Measurements from ENCODE around the gene ANKRD10.

DNA sequence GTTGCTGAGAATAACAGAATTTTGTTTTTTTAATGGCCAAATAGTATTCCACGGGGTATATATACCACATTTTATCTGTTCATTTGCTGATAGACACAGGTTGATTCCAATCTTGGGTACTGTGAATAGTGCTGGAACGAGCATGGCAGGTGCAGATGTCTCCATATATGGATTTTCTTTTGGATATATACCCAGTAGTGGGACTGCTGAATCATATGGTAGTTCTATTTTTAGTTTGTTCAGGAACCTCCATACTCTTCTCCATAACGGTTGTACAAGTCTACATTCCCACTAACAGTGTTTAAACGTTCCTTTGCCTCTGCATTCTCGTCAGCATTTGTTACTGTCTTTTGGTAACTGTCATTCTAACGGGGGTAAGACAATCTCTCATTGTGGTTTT is 17.3 kb downstream of the ANKRD10 start:
- TF ChIP-seq, protein P1, sequence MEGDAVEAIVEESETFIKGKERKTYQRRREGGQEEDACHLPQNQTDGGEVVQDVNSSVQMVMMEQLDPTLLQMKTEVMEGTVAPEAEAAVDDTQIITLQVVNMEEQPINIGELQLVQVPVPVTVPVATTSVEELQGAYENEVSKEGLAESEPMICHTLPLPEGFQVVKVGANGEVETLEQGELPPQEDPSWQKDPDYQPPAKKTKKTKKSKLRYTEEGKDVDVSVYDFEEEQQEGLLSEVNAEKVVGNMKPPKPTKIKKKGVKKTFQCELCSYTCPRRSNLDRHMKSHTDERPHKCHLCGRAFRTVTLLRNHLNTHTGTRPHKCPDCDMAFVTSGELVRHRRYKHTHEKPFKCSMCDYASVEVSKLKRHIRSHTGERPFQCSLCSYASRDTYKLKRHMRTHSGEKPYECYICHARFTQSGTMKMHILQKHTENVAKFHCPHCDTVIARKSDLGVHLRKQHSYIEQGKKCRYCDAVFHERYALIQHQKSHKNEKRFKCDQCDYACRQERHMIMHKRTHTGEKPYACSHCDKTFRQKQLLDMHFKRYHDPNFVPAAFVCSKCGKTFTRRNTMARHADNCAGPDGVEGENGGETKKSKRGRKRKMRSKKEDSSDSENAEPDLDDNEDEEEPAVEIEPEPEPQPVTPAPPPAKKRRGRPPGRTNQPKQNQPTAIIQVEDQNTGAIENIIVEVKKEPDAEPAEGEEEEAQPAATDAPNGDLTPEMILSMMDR (IDR thresholded peaks at IDR 0.05): no peak
- TF ChIP-seq POLR2AphosphoS5 (IDR thresholded peaks at IDR 0.05) (no peak), POLR2A (IDR thresholded peaks at IDR 0.05) (no peak), EP300 (IDR thresholded peaks at IDR 0.05) (no peak)
